ENCODE data around the gene AUTS2. TPM values are rescaled to one million over a fixed set of nuclear protein-coding genes. Genes with fewer than 3 reads are reported as not detected.

Gene AUTS2
- total RNA-seq, 1 experiment from 2014 or later, result 256 TPM

- no peak overlapping the region for H3K56ac ChIP-seq (ENCODE audit: insufficient read length, low read depth, low read length)
- Mint-ChIP-seq H3K9me3 (peaks cover 5 to 6% of the 10 kb centered on the region in 2 experiments; a peak in 3 of 5 replicates), H3K27ac (no peak overlapping the region), H3K4me1 (peaks cover 6 to 14% of the 10 kb centered on the region in 2 experiments), H3K4me3 (no peak overlapping the region), H3K27me3 (ENCODE audit: low read depth) (peaks cover 11% of the 10 kb centered on the region), H3K36me3 (ENCODE audit: insufficient read depth in 1 of 3, low read depth in 3 of 3) (peaks cover 5 to 7% (median 6%) of the 10 kb centered on the region in 3 experiments; a peak in 3 of 7 replicates)
- no peaks in the 10 kb centered on the region for H3K79me1 ChIP-seq (ENCODE audit: insufficient read depth, low read depth, low read length, poor library complexity, severe bottlenecking)
- H2AFZ ChIP-seq (ENCODE audit: low read length), result no peak overlapping the region
- H2BK120ac ChIP-seq (ENCODE audit: low read depth, low read length, poor library complexity, severe bottlenecking), result no peak overlapping the region
- H3K4ac ChIP-seq (ENCODE audit: low read depth, low read length), result no peak overlapping the region
- WGBS (ENCODE audit: extremely low coverage, insufficient read length, low lambda C conversion rate), result no CpG with 5 or more reads among the region's 3 CpGs
- H2AK5ac ChIP-seq (ENCODE audit: insufficient read length, low read length), result no peak overlapping the region
- H3K9me3 ChIP-seq (ENCODE audit: control insufficient read depth, low read depth, low read length), result no peaks in the 10 kb centered on the region
- H3K18ac ChIP-seq (ENCODE audit: insufficient read length, low read depth, low read length), result no peak overlapping the region
- H4K8ac ChIP-seq (replicated peaks; ENCODE audit: insufficient read length, low read depth, low read length), result no peak overlapping the region
- no peaks in the 10 kb centered on the region for H3K27me3 ChIP-seq (ENCODE audit: insufficient read depth, low read length)
- no peaks in the 10 kb centered on the region for H3K4me1 ChIP-seq (ENCODE audit: insufficient read depth, low read length)
- TF ChIP-seq CTCF (conservative IDR thresholded peaks at IDR 0.05), result no peak
- H2BK12ac ChIP-seq (ENCODE audit: insufficient read length, low read depth, low read length), result no peak overlapping the region
- DNase-seq, result no peak
- no peak overlapping the region for H3K23ac ChIP-seq (ENCODE audit: insufficient read length, low read depth, low read length)
- H2BK15ac ChIP-seq (ENCODE audit: low read depth, low read length), result no peak overlapping the region
- H4K5ac ChIP-seq (ENCODE audit: insufficient read length, low read depth, low read length), result no peak overlapping the region
- no peaks in the 10 kb centered on the region for H3K79me2 ChIP-seq (ENCODE audit: insufficient read depth, low read length)
- H3K27ac ChIP-seq (ENCODE audit: insufficient read length, low read depth, low read length), result no peak overlapping the region
- no peaks in the 10 kb centered on the region for H4K20me1 ChIP-seq (ENCODE audit: control insufficient read depth, insufficient read depth, insufficient read length)
- H3K23me2 ChIP-seq (ENCODE audit: insufficient read length, low read depth, low read length, poor library complexity, severe bottlenecking), result no peaks in the 10 kb centered on the region
- H3T11ph ChIP-seq (ENCODE audit: low read length), result no peak overlapping the region
- H3K4me2 ChIP-seq (ENCODE audit: insufficient read depth, insufficient read length, low read length), result no peak overlapping the region
- H4K91ac ChIP-seq (ENCODE audit: insufficient read length, low read depth, low read length), result no peak overlapping the region
- H2BK5ac ChIP-seq (ENCODE audit: insufficient read length, low read length), result no peak overlapping the region
- H2BK20ac ChIP-seq (ENCODE audit: low read depth, low read length, poor library complexity, severe bottlenecking), result no peak overlapping the region
- no peak overlapping the region for H3K14ac ChIP-seq (ENCODE audit: insufficient read depth, low read length)
- H3K9ac ChIP-seq (ENCODE audit: extremely low read depth, insufficient read length, low read length), result no peak overlapping the region
Observed at GRCh38 chr7:70608229-70608628, 1010.0 kb downstream of the AUTS2 start.

Data from H9 (cell line).